Measurements from ENCODE around the gene PRRX1. TPM values are rescaled to one million over a fixed set of nuclear protein-coding genes. Genes with fewer than 3 reads are reported as not detected.

The PRRX1 gene
- polyA plus RNA-seq, 3 donors, result not detected

- H3K27me3 ChIP-seq (ENCODE audit: control insufficient read depth in 2 of 2, insufficient read depth in 2 of 2, low read length in 2 of 2), result no peaks in the 10 kb centered on the region
- no peak overlapping the region for H3K9ac ChIP-seq (ENCODE audit: insufficient read depth, low read length, poor library complexity, severe bottlenecking)
- no CpG with 5 or more reads among the region's 5 CpGs for WGBS (ENCODE audit: insufficient coverage)
- H3K27ac Mint-ChIP-seq, result no peak overlapping the region
- no peak overlapping the region for H3K4me3 Mint-ChIP-seq
- DNase-seq, result no peak
- H3K4me1 ChIP-seq (ENCODE audit: control insufficient read depth in 1 of 2, insufficient read depth in 2 of 2, low read length in 2 of 2), result no peaks in the 10 kb centered on the region
- H3K4me3 ChIP-seq (replicated peaks in 1 of 3; ENCODE audit: low read depth in 2 of 3, low read length in 3 of 3), result no peak overlapping the region
- no peak overlapping the region for H3K27ac ChIP-seq (ENCODE audit: low read depth in 1 of 2, low read length in 2 of 2)
- peaks cover 0 to 2% (median 2%) of the 10 kb centered on the region in 3 donors for H3K27me3 Mint-ChIP-seq (ENCODE audit: low read depth in 3 of 3)
- no peaks in the 10 kb centered on the region for H3K36me3 ChIP-seq (replicated peaks in 1 of 2; ENCODE audit: control insufficient read depth in 1 of 2, insufficient read depth in 2 of 2, low read length in 2 of 2)
- H3K9me3 Mint-ChIP-seq, result peaks cover 0 to 5% (median 0%) of the 10 kb centered on the region in 7 donors
- no peaks in the 10 kb centered on the region for H3K36me3 Mint-ChIP-seq
- no peak for TF ChIP-seq CTCF (IDR thresholded peaks at IDR 0.05)
- H4K20me1 ChIP-seq (ENCODE audit: insufficient read depth, low read length), result no peaks in the 10 kb centered on the region
- intact Hi-C loops (cut with micrococcal nuclease), result no loop called here
- no peak overlapping the region for H2AFZ ChIP-seq (ENCODE audit: insufficient read depth, low read depth, low read length, poor library complexity, severe bottlenecking)
- no peak overlapping the region for H3K4me2 ChIP-seq (replicated peaks; ENCODE audit: extremely low read depth, low read length, poor library complexity, severe bottlenecking)
- H3K4me1 Mint-ChIP-seq, result no peaks in the 10 kb centered on the region
- peaks cover 0 to 3% of the 10 kb centered on the region in 2 donors for H3K9me3 ChIP-seq (replicated peaks in 1 of 2; ENCODE audit: control insufficient read depth in 1 of 2, insufficient read depth in 1 of 2, low read length in 2 of 2)
- no peaks in the 10 kb centered on the region for H3K79me2 ChIP-seq (ENCODE audit: insufficient read depth, low read length)
Measured at GRCh38 chr1:170707959-170708655, 44.2 kb downstream of the PRRX1 start.

GRCh38 chr1:170711682-170712081 is 47.8 kb downstream of the PRRX1 start:
- no peak overlapping the region for H3K27ac Mint-ChIP-seq
- intact Hi-C loops (cut with micrococcal nuclease), result no loop called here
- H3K4me1 Mint-ChIP-seq, result no peaks in the 10 kb centered on the region
- no peak overlapping the region for H3K27ac ChIP-seq (ENCODE audit: low read depth in 1 of 2, low read length in 2 of 2)
- no peaks in the 10 kb centered on the region for H3K9me3 ChIP-seq (replicated peaks in 1 of 2; ENCODE audit: control insufficient read depth in 1 of 2, insufficient read depth in 1 of 2, low read length in 2 of 2)
- TF ChIP-seq CTCF (IDR thresholded peaks at IDR 0.05), result no peak
- H3K4me2 ChIP-seq (replicated peaks; ENCODE audit: extremely low read depth, low read length, poor library complexity, severe bottlenecking), result no peak overlapping the region
- H3K27me3 Mint-ChIP-seq (ENCODE audit: low read depth in 3 of 3), result peaks cover 0 to under 1% (median 0%) of the 10 kb centered on the region in 3 donors
- H3K4me3 Mint-ChIP-seq, result no peak overlapping the region
- no peak overlapping the region for H2AFZ ChIP-seq (ENCODE audit: insufficient read depth, low read depth, low read length, poor library complexity, severe bottlenecking)
- DNase-seq, result no peak
- no peaks in the 10 kb centered on the region for H3K79me2 ChIP-seq (ENCODE audit: insufficient read depth, low read length)
- no peaks in the 10 kb centered on the region for H4K20me1 ChIP-seq (ENCODE audit: insufficient read depth, low read length)
- no peaks in the 10 kb centered on the region for H3K36me3 Mint-ChIP-seq
- peaks cover 0 to 3% (median 0%) of the 10 kb centered on the region in 7 donors for H3K9me3 Mint-ChIP-seq
- no peak overlapping the region for H3K9ac ChIP-seq (ENCODE audit: insufficient read depth, low read length, poor library complexity, severe bottlenecking)
- no peaks in the 10 kb centered on the region for H3K36me3 ChIP-seq (replicated peaks in 1 of 2; ENCODE audit: control insufficient read depth in 1 of 2, insufficient read depth in 2 of 2, low read length in 2 of 2)
- no peak overlapping the region for H3K4me3 ChIP-seq (replicated peaks in 1 of 3; ENCODE audit: low read depth in 2 of 3, low read length in 3 of 3)
- no peaks in the 10 kb centered on the region for H3K4me1 ChIP-seq (ENCODE audit: control insufficient read depth in 1 of 2, insufficient read depth in 2 of 2, low read length in 2 of 2)
- H3K27me3 ChIP-seq (ENCODE audit: control insufficient read depth in 2 of 2, insufficient read depth in 2 of 2, low read length in 2 of 2), result no peaks in the 10 kb centered on the region
